Tibial nerve (tissue), 4 donors: ENCODE measurements around the gene CAMKMT.

Experiments
- CTCF ChIP-seq, 5 experiments: fragments of 200-600 bp in 3 of 5; fragments of 450-650 bp in 2 of 5; sonication (generic) in 3 of 5; IDR thresholded peaks; one replicate each; pipeline ENCODE4 v1.5.1; 2016 to 2019; ENCODE audit warnings: antibody characterized with exemption in 5 of 5, mild to moderate bottlenecking in 3 of 5, moderate library complexity in 2 of 5
- EP300 ChIP-seq, 2 donors: sonication (generic); formaldehyde crosslinking; IDR thresholded peaks; one replicate each; pipeline ENCODE4 v1.6.1; 2017; ENCODE audit warnings: antibody characterized with exemption in 2 of 2, mild to moderate bottlenecking in 1 of 2
- POLR2A ChIP-seq, 2 donors: fragments of 450-650 bp; IDR thresholded peaks; one replicate each; pipeline ENCODE4 v1.6.1; 2017; ENCODE audit warnings: antibody characterized with exemption in 2 of 2, mild to moderate bottlenecking in 2 of 2, moderate library complexity in 2 of 2

- TF ChIP-seq CTCF (IDR thresholded peaks at IDR 0.05) (no peak), EP300 (IDR thresholded peaks at IDR 0.05) (no peak), POLR2A (IDR thresholded peaks at IDR 0.05) (no peak)
Measured at GRCh38 chr2:44615950-44616518, 254.3 kb downstream of the CAMKMT start.
